K562 (cell line): Measurements from ENCODE around the gene PLCG2. TPM values are rescaled to one million over a fixed set of nuclear protein-coding genes. Genes with fewer than 3 reads are reported as not detected.
A peak's percentile ranks its signal among the peaks of the same experiment; 100 is the strongest.

ENCODE experiments used
- CAMTA2 ChIP-seq: fragments of 250-450 bp; sonication (Bioruptor Pico); conservative IDR thresholded peaks from 2 replicates; pipeline ENCODE4 v1.5.1; 2022
- CEBPB ChIP-seq: fragments of 450-650 bp; IDR thresholded peaks from 2 replicates; pipeline ENCODE4 v1.6.1; 2016; ENCODE audit warnings: missing genetic modification characterization, missing compliant biosample characterization
- DMBX1 ChIP-seq: fragments of 250-450 bp; sonication (Bioruptor Pico); IDR thresholded peaks from 2 replicates; pipeline ENCODE4 v1.8.0; 2022; ENCODE audit warnings: inconsistent platforms, mild to moderate bottlenecking, moderate library complexity, borderline replicate concordance
- ETV1 ChIP-seq: fragments of 450-650 bp; conservative IDR thresholded peaks from 2 replicates; pipeline ENCODE4 v1.6.1; 2016; ENCODE audit warnings: missing genetic modification characterization, control low read depth, low read depth, missing compliant biosample characterization
- FOS ChIP-seq: IDR thresholded peaks from 3 replicates; pipeline ENCODE4 v1.6.1; 2011; ENCODE audit not compliant: insufficient read length; ENCODE audit errors: extremely low read depth
- KAT7 ChIP-seq: sonication (generic); formaldehyde crosslinking; IDR thresholded peaks from 2 replicates; pipeline ENCODE4 v1.8.0; 2022; ENCODE audit warnings: missing genetic modification reagents, mild to moderate bottlenecking, borderline replicate concordance
- NCOA6 ChIP-seq: fragments of 450-650 bp; IDR thresholded peaks from 2 replicates; pipeline ENCODE4 v1.6.1; 2017; ENCODE audit warnings: mild to moderate bottlenecking
- NR2C2 ChIP-seq, 2 experiments: fragments of 200-800 bp in 1 of 2; sonication (Bioruptor generic) in 1 of 2; sonication (generic) in 1 of 2; formaldehyde crosslinking in 1 of 2; IDR thresholded peaks; 2 replicates each; pipeline versions ENCODE4 v1.6.1 to v1.8.0; 2016 to 2022; ENCODE audit warnings: mild to moderate bottlenecking in 1 of 2, missing compliant biosample characterization in 1 of 2, missing genetic modification characterization in 1 of 2, missing genetic modification reagents in 1 of 2
- POLR2AphosphoS5 ChIP-seq: IDR thresholded peaks from 2 replicates; pipeline ENCODE4 v1.6.1; 2011; ENCODE audit warnings: mild to moderate bottlenecking, low read depth, low read length, moderate library complexity; ENCODE audit not compliant: control insufficient read depth, insufficient read depth
- SLC30A9 ChIP-seq: fragments of 250-450 bp; sonication (Bioruptor Pico); IDR thresholded peaks from 2 replicates; pipeline ENCODE4 v1.8.0; 2022; ENCODE audit warnings: mild to moderate bottlenecking, moderate library complexity
- SMC3 ChIP-seq: conservative IDR thresholded peaks from 2 replicates; pipeline ENCODE4 v1.6.1; 2011; ENCODE audit warnings: low read depth, low read length, improper control_type of control experiment; ENCODE audit not compliant: insufficient read depth
- SUPT5H ChIP-seq: fragments of 450-650 bp; IDR thresholded peaks from 2 replicates; pipeline ENCODE4 v1.6.1; 2016
- TAF7 ChIP-seq: fragments of 450-650 bp; IDR thresholded peaks from 2 replicates; pipeline ENCODE4 v1.6.1; 2016; ENCODE audit warnings: missing genetic modification characterization, missing compliant biosample characterization
- ZNF717 ChIP-seq: fragments of 250-450 bp; sonication (Bioruptor Pico); IDR thresholded peaks from 2 replicates; pipeline ENCODE4 v1.5.0; 2021
- ZNF76 ChIP-seq: fragments of 250-450 bp; sonication (Bioruptor Pico); IDR thresholded peaks from 2 replicates; pipeline ENCODE4 v1.4.0; 2020; ENCODE audit warnings: mild to moderate bottlenecking, moderate library complexity, borderline replicate concordance
- polyA plus RNA-seq, 8 experiments: library from polyadenylated mRNA; depleted of rRNA in 4 of 8; stranded (reverse) in 5 of 8; unstranded in 3 of 8; fragments of >200 nt; fragmentation: Nextera tagmentation in 2 of 8; fragmentation: Illumina TruSeq in 1 of 8; extraction: Ambion mirVana in 2 of 8; extraction: Trizol in 1 of 8; gene quantifications; 2 replicates each; pipeline versions ENCODE4 v1.2.1 to v1.2.3, GENCODE V29; 2011 to 2014; ENCODE audit warnings: inconsistent platforms in 1 of 8, missing spikeins in 1 of 8
- total RNA-seq, 7 experiments: library from RNA; depleted of rRNA in 6 of 7; stranded (reverse); fragments of >200 nt in 6 of 7; fragmentation: Illumina TruSeq in 2 of 7; extraction: Trizol in 2 of 7; gene quantifications; 2 replicates each; pipeline versions ENCODE4 v1.2.1 to v1.2.3, GENCODE V29; 2011 to 2021; ENCODE audit warnings: low replicate concordance in 1 of 7
- TF ChIP-seq, protein P1 (sequence below): fragments of 450-650 bp; IDR thresholded peaks from 2 replicates; pipeline ENCODE4 v1.6.1; 2018; ENCODE audit warnings: mild to moderate bottlenecking, low read depth; ENCODE audit not compliant: partially characterized antibody
- TF ChIP-seq, protein P2 (sequence below), 2 experiments: fragments of 250-450 bp in 1 of 2; fragments of 450-650 bp in 1 of 2; sonication (Bioruptor Pico) in 1 of 2; IDR thresholded peaks; 2 replicates each; pipeline versions ENCODE4 v1.6.1 to v1.8.0; 2016 to 2021; ENCODE audit warnings: mild to moderate bottlenecking in 2 of 2, moderate library complexity in 2 of 2, missing compliant biosample characterization in 1 of 2, missing genetic modification characterization in 1 of 2
- TF ChIP-seq, protein P3 (sequence below), 3 experiments: IDR thresholded peaks in 2 of 3; conservative IDR thresholded peaks in 1 of 3; 2 replicates each; pipeline ENCODE4 v1.5.1; 2011 to 2012; ENCODE audit warnings: low read length in 3 of 3, mild to moderate bottlenecking in 3 of 3, control low read depth in 2 of 3, improper control_type of control experiment in 1 of 3, inconsistent platforms in 1 of 3, low read depth in 1 of 3, mixed read lengths in 1 of 3, moderate library complexity in 1 of 3; ENCODE audit not compliant: insufficient read depth in 2 of 3

Gene PLCG2
- total and polyA plus RNA-seq, 9 of the 15 experiments (the other 6 are each of a cell fraction or from before 2014, with no cell fraction given): 0.94 to 7.1 (median 3.1) TPM

DNA sequence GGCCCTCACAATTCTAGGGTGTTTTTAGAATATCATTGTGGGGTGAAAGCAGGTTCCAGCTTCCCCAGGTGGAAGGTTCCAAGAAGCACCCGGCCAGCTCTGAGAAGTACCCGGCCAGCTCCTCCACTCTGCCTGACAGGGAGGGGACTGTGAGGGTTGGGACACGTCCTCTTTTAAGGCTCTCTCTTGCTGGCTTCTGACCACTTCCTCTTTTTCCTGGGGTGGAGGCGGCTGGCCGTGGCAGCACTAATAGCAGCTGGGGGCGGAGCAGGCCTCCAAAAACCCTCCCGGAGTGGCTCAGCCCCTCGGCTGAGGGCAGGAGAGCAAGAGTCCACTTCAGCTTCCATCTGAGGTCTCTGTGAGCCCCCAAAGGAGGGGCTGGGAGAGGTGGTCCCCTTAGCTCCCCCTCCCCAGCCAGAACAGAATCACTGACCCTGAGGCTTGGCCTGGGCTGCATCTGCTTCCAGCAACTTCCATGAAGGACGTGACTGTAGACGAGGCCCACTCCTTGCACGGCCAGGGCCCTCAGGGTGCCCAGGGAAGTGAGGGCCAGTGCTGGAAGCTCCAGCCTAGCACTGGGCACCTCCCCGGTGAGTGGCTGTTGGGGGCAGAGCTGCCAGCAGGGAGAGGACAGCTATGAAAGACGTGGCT, 26.7 kb upstream of the PLCG2 start (continued):
- TF ChIP-seq SMC3: 0 out of 2 replicates have a peak, but pooled peaks have one; percentile 15
- no peak for TF ChIP-seq NR2C2 (CRISPR knock-in tag; IDR thresholded peaks at IDR 0.05)
- TF ChIP-seq NR2C2 (tag; IDR thresholded peaks at IDR 0.05): peak; percentile 69
- TF ChIP-seq POLR2AphosphoS5: peak; percentile 73
- TF ChIP-seq ZNF717 (CRISPR knock-in tag): 0 out of 2 replicates have a peak, but pooled peaks have one; percentile 22
- TF ChIP-seq SUPT5H: peak; percentile 68
- TF ChIP-seq ZNF76 (CRISPR knock-in tag): peak; percentile 84; the same call in 1 of the 2 replicates
- peak; percentile 11; the same call in 1 of the 2 replicates for TF ChIP-seq DMBX1 (CRISPR knock-in tag)
- peak; percentile 71; the same call in 1 of the 2 replicates for TF ChIP-seq CAMTA2
- TF ChIP-seq, protein P1, sequence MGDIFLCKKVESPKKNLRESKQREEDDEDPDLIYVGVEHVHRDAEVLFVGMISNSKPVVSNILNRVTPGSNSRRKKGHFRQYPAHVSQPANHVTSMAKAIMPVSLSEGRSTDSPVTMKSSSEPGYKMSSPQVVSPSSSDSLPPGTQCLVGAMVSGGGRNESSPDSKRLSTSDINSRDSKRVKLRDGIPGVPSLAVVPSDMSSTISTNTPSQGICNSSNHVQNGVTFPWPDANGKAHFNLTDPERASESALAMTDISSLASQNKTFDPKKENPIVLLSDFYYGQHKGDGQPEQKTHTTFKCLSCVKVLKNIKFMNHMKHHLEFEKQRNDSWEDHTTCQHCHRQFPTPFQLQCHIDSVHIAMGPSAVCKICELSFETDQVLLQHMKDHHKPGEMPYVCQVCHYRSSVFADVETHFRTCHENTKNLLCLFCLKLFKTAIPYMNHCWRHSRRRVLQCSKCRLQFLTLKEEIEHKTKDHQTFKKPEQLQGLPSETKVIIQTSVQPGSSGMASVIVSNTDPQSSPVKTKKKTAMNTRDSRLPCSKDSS: no peak
- TF ChIP-seq, protein P2, sequence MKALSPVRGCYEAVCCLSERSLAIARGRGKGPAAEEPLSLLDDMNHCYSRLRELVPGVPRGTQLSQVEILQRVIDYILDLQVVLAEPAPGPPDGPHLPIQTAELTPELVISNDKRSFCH (CRISPR knock-in tag; IDR thresholded peaks at IDR 0.05): no peak
- TF ChIP-seq, protein P2 (tag; IDR thresholded peaks at IDR 0.05): peak; percentile 88; the same call in 1 of the 2 replicates
- TF ChIP-seq CEBPB: peak; percentile 30; the same call in 1 of the 2 replicates
- no peak for TF ChIP-seq SLC30A9 (CRISPR knock-in tag)
- peak; percentile 50; the same call in 1 of the 2 replicates for TF ChIP-seq TAF7 (tag)
- no peak for TF ChIP-seq KAT7
- no peak for TF ChIP-seq NCOA6
- TF ChIP-seq, protein P3, sequence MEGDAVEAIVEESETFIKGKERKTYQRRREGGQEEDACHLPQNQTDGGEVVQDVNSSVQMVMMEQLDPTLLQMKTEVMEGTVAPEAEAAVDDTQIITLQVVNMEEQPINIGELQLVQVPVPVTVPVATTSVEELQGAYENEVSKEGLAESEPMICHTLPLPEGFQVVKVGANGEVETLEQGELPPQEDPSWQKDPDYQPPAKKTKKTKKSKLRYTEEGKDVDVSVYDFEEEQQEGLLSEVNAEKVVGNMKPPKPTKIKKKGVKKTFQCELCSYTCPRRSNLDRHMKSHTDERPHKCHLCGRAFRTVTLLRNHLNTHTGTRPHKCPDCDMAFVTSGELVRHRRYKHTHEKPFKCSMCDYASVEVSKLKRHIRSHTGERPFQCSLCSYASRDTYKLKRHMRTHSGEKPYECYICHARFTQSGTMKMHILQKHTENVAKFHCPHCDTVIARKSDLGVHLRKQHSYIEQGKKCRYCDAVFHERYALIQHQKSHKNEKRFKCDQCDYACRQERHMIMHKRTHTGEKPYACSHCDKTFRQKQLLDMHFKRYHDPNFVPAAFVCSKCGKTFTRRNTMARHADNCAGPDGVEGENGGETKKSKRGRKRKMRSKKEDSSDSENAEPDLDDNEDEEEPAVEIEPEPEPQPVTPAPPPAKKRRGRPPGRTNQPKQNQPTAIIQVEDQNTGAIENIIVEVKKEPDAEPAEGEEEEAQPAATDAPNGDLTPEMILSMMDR (IDR thresholded peaks at IDR 0.05 in 2 of 3, conservative IDR thresholded peaks at IDR 0.05 in 1 of 3; ENCODE audit: insufficient read depth in 2 of 3, low read depth in 1 of 3, low read length in 3 of 3): 0 out of 6 replicates have a peak, but pooled peaks of 1 of the 3 experiments have one; percentile 6
- peak; percentile 62 for TF ChIP-seq ETV1 (tag)
- no peak for TF ChIP-seq FOS
